Karpas-422 (cell line): ENCODE measurements around the gene GALNT17. TPM values are rescaled to one million over a fixed set of nuclear protein-coding genes. Genes with fewer than 3 reads are reported as not detected.

ENCODE experiments used
- DNase-seq: peaks from one replicate; pipeline ENCODE4 v3.0.0-alpha.2; 2015
- H2AFZ ChIP-seq: fragments of 200-600 bp; sonication (generic); 2 replicates; pipeline ENCODE4 v1.6.1; 2014; ENCODE audit warnings: antibody characterized with exemption, low read length, mixed read lengths
- H3K27ac ChIP-seq: fragments of 200-600 bp; sonication (generic); 2 replicates; pipeline ENCODE4 v1.5.1; 2014; ENCODE audit warnings: mild to moderate bottlenecking, low read length, moderate library complexity
- H3K27me3 ChIP-seq: fragments of 200-600 bp; sonication (generic); 2 replicates; pipeline ENCODE4 v1.6.1; 2014; ENCODE audit warnings: low read length, mixed read lengths
- H3K36me3 ChIP-seq: fragments of 200-600 bp; sonication (generic); 2 replicates; pipeline ENCODE4 v1.6.1; 2014; ENCODE audit warnings: low read length, mixed read lengths; ENCODE audit not compliant: insufficient read depth
- H3K4me1 ChIP-seq: fragments of 200-600 bp; sonication (generic); 2 replicates; pipeline ENCODE4 v1.6.1; 2014; ENCODE audit warnings: mild to moderate bottlenecking, low read length, mixed read lengths
- H3K4me2 ChIP-seq: fragments of 200-600 bp; sonication (generic); 2 replicates; pipeline ENCODE4 v1.6.1; 2014; ENCODE audit warnings: low read length, low read depth, mild to moderate bottlenecking; ENCODE audit not compliant: poor library complexity, severe bottlenecking
- H3K4me3 ChIP-seq: fragments of 200-600 bp; sonication (generic); 2 replicates; pipeline ENCODE4 v1.5.1; 2014; ENCODE audit warnings: mild to moderate bottlenecking, antibody characterized with exemption, low read length, mixed read lengths
- H3K79me2 ChIP-seq: fragments of 200-600 bp; sonication (generic); 2 replicates; pipeline ENCODE4 v1.6.1; 2014; ENCODE audit warnings: mild to moderate bottlenecking, low read length, mixed read lengths
- H3K9ac ChIP-seq: fragments of 200-600 bp; sonication (generic); 2 replicates; pipeline ENCODE4 v1.6.0; 2014; ENCODE audit warnings: low read length
- H3K9me2 ChIP-seq: fragments of 200-600 bp; sonication (generic), shearing (Covaris generic); replicated peaks from 2 replicates; pipeline ENCODE4 v1.6.0; 2014; ENCODE audit warnings: mild to moderate bottlenecking, low read length, moderate library complexity; ENCODE audit not compliant: insufficient read depth
- H3K9me3 ChIP-seq: fragments of 300-700, 200-600 bp; sonication (generic); 2 replicates; pipeline ENCODE4 v1.6.1; 2014; ENCODE audit warnings: low read length, mixed read lengths
- H4K20me1 ChIP-seq: fragments of 200-600 bp; sonication (generic); 2 replicates; pipeline ENCODE4 v1.6.1; 2014; ENCODE audit warnings: mild to moderate bottlenecking, antibody characterized with exemption, low read length, low read depth; ENCODE audit not compliant: insufficient read depth
- total RNA-seq: library from RNA; depleted of rRNA; stranded (reverse); fragments of >200 nt; shearing (Covaris generic); gene quantifications from 2 replicates; pipeline ENCODE4 v1.2.3, GENCODE V29; 2014; ENCODE audit warnings: low replicate concordance

Gene GALNT17
- total RNA-seq, 1 experiment from 2014 or later: not detected

- H3K79me2 ChIP-seq: no peaks in the 10 kb centered on the region
Observed at GRCh38 chr7:71384094-71384493, 252.2 kb downstream of the GALNT17 start.

GRCh38 chr7:71385330-71385729, 253.4 kb downstream of the GALNT17 start:
- no peaks in the 10 kb centered on the region for H4K20me1 ChIP-seq
- no peaks in the 10 kb centered on the region for H3K4me1 ChIP-seq
- no peak for DNase-seq
- H3K27me3 ChIP-seq: no peaks in the 10 kb centered on the region
- no peak overlapping the region for H2AFZ ChIP-seq
- H3K9me3 ChIP-seq: no peaks in the 10 kb centered on the region
- H3K36me3 ChIP-seq: no peaks in the 10 kb centered on the region
- H3K9ac ChIP-seq: no peak overlapping the region
- no peak overlapping the region for H3K4me3 ChIP-seq
- H3K27ac ChIP-seq: no peak overlapping the region
- no peaks in the 10 kb centered on the region for H3K9me2 ChIP-seq
- no peaks in the 10 kb centered on the region for H3K79me2 ChIP-seq
- H3K4me2 ChIP-seq: no peak overlapping the region

More at GRCh38 chr7:71384094-71384493, 252.2 kb downstream of the GALNT17 start:
- H3K4me3 ChIP-seq: no peak overlapping the region
- no peaks in the 10 kb centered on the region for H3K4me1 ChIP-seq
- no peaks in the 10 kb centered on the region for H3K9me3 ChIP-seq
- no peak overlapping the region for H2AFZ ChIP-seq
- no peak overlapping the region for H3K27ac ChIP-seq
- no peaks in the 10 kb centered on the region for H4K20me1 ChIP-seq
- DNase-seq: no peak
- no peaks in the 10 kb centered on the region for H3K27me3 ChIP-seq
- H3K9me2 ChIP-seq: no peaks in the 10 kb centered on the region
- H3K36me3 ChIP-seq: no peaks in the 10 kb centered on the region
- H3K4me2 ChIP-seq: no peak overlapping the region
- no peak overlapping the region for H3K9ac ChIP-seq

GRCh38 chr7:71386152-71386785, 254.3 kb downstream of the GALNT17 start:
- H3K9me2 ChIP-seq: no peaks in the 10 kb centered on the region
- no peaks in the 10 kb centered on the region for H3K79me2 ChIP-seq
- no peak for DNase-seq
- no peak overlapping the region for H3K9ac ChIP-seq
- no peak overlapping the region for H3K4me3 ChIP-seq
- no peaks in the 10 kb centered on the region for H3K9me3 ChIP-seq
- H3K36me3 ChIP-seq: no peaks in the 10 kb centered on the region
- no peaks in the 10 kb centered on the region for H3K4me1 ChIP-seq
- H4K20me1 ChIP-seq: no peaks in the 10 kb centered on the region
- no peak overlapping the region for H3K27ac ChIP-seq
- no peaks in the 10 kb centered on the region for H3K27me3 ChIP-seq
- no peak overlapping the region for H2AFZ ChIP-seq
- no peak overlapping the region for H3K4me2 ChIP-seq

DNA sequence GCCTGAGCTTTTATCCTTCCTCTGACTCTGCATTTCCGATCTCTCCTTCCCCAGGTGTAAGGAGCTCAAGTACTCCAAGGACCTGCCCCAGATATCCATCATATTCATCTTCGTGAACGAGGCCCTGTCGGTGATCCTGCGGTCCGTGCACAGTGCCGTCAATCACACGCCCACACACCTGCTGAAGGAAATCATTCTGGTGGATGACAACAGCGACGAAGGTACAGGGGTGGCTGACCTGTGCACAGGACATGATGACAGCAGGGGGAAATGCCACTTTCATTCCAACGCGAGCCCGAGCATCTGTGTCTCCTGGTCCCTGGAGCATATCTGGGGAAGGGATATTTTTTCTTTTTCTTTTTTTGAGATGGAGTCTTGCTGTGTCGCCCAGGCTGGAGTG, 256.2 kb downstream of the GALNT17 start:
- Histone ChIP-seq H3K4me2 (no peak overlapping the region), H3K9me2 (no peaks in the 10 kb centered on the region), H4K20me1 (no peaks in the 10 kb centered on the region), H3K9ac (no peak overlapping the region), H3K79me2 (no peaks in the 10 kb centered on the region), H3K4me1 (no peaks in the 10 kb centered on the region), H3K9me3 (no peaks in the 10 kb centered on the region), H3K27ac (no peak overlapping the region), H3K4me3 (no peak overlapping the region), H2AFZ (no peak overlapping the region), H3K36me3 (no peaks in the 10 kb centered on the region), H3K27me3 (no peaks in the 10 kb centered on the region)
- no peak for DNase-seq

- DNase-seq: no peak
- no peaks in the 10 kb centered on the region for H3K36me3 ChIP-seq
- no peaks in the 10 kb centered on the region for H4K20me1 ChIP-seq
Observed at GRCh38 chr7:71389976-71390375, 258.0 kb downstream of the GALNT17 start.

DNA sequence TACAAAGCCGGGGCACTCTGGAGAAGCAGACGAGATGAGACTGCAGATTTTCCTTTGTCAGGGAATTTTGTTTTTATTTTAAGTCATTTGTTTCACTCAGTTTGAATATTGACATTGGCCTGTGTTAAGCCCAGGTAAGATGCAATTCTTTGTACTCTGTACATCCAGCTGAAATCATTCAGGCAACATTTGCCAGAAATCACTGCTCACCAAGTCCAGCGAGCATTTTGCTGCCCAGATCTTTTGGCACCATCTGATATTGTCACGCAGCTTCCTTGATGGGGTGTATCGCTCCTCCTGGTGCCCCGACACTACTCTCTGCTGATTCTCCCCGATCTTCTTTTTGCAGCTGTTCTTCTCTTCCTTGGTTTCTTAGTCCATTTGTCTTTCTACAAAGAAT, 261.7 kb downstream of the GALNT17 start:
- H3K27ac ChIP-seq: no peak overlapping the region
- no peak overlapping the region for H3K9ac ChIP-seq
- no peaks in the 10 kb centered on the region for H3K9me2 ChIP-seq
- no peaks in the 10 kb centered on the region for H3K9me3 ChIP-seq
- no peak overlapping the region for H2AFZ ChIP-seq
- H3K79me2 ChIP-seq: no peaks in the 10 kb centered on the region
- no peaks in the 10 kb centered on the region for H3K36me3 ChIP-seq
- no peaks in the 10 kb centered on the region for H3K4me1 ChIP-seq
- no peaks in the 10 kb centered on the region for H4K20me1 ChIP-seq
- H3K4me2 ChIP-seq: no peak overlapping the region
- no peak overlapping the region for H3K4me3 ChIP-seq
- no peaks in the 10 kb centered on the region for H3K27me3 ChIP-seq
- no peak for DNase-seq

More at GRCh38 chr7:71389976-71390375, 258.0 kb downstream of the GALNT17 start:
- Histone ChIP-seq H3K4me2 (no peak overlapping the region), H3K4me1 (no peaks in the 10 kb centered on the region), H3K9me2 (no peaks in the 10 kb centered on the region), H3K9ac (no peak overlapping the region), H3K79me2 (no peaks in the 10 kb centered on the region), H3K27ac (no peak overlapping the region), H3K9me3 (no peaks in the 10 kb centered on the region), H3K27me3 (no peaks in the 10 kb centered on the region), H2AFZ (no peak overlapping the region), H3K4me3 (no peak overlapping the region)

GRCh38 chr7:71402684-71403083, 270.7 kb downstream of the GALNT17 start:
- no peaks in the 10 kb centered on the region for H3K4me1 ChIP-seq
- no peaks in the 10 kb centered on the region for H3K9me3 ChIP-seq
- H3K4me2 ChIP-seq: no peak overlapping the region
- no peaks in the 10 kb centered on the region for H3K79me2 ChIP-seq
- no peaks in the 10 kb centered on the region for H3K9me2 ChIP-seq
- DNase-seq: no peak
- no peak overlapping the region for H2AFZ ChIP-seq
- no peak overlapping the region for H3K9ac ChIP-seq
- no peaks in the 10 kb centered on the region for H4K20me1 ChIP-seq
- no peaks in the 10 kb centered on the region for H3K36me3 ChIP-seq
- no peak overlapping the region for H3K4me3 ChIP-seq
- no peaks in the 10 kb centered on the region for H3K27me3 ChIP-seq
- no peak overlapping the region for H3K27ac ChIP-seq

GRCh38 chr7:71403202-71403946, 271.4 kb downstream of the GALNT17 start:
- H3K9me2 ChIP-seq: no peaks in the 10 kb centered on the region
- H3K4me1 ChIP-seq: no peaks in the 10 kb centered on the region
- no peaks in the 10 kb centered on the region for H3K27me3 ChIP-seq
- no peak overlapping the region for H3K4me2 ChIP-seq
- DNase-seq: peak; percentile 29
- H3K79me2 ChIP-seq: no peaks in the 10 kb centered on the region
- H2AFZ ChIP-seq: no peak overlapping the region
- H3K4me3 ChIP-seq: no peak overlapping the region
- no peaks in the 10 kb centered on the region for H3K36me3 ChIP-seq
- H3K9me3 ChIP-seq: no peaks in the 10 kb centered on the region
- no peaks in the 10 kb centered on the region for H4K20me1 ChIP-seq
- no peak overlapping the region for H3K9ac ChIP-seq
- no peak overlapping the region for H3K27ac ChIP-seq
